Lower leg skin (tissue), 3 donors: ENCODE data around the gene DOCK9.

ENCODE experiments used
- CTCF ChIP-seq, 3 donors: fragments of 450-650 bp; IDR thresholded peaks; one replicate each; pipeline ENCODE4 v1.5.1; 2016; ENCODE audit warnings: antibody characterized with exemption in 3 of 3, mild to moderate bottlenecking in 3 of 3, moderate library complexity in 2 of 3
- POLR2A ChIP-seq, 2 donors: fragments of 450-650 bp; IDR thresholded peaks; one replicate each; pipeline ENCODE4 v1.6.1; 2016 to 2017; ENCODE audit warnings: antibody characterized with exemption in 2 of 2, mild to moderate bottlenecking in 1 of 2, moderate library complexity in 1 of 2

GRCh38 chr13:98877466-98877865 is 100.4 kb downstream of the DOCK9 start:
- TF ChIP-seq CTCF (IDR thresholded peaks at IDR 0.05) (no peak), POLR2A (IDR thresholded peaks at IDR 0.05) (no peak)
